Fibroblast of pulmonary artery (primary cell): Measurements from ENCODE around the gene ACTL8.

Experiments
- DNase-seq: peaks from one replicate; pipeline ENCODE4 v3.0.0-alpha.2; 2010; ENCODE audit warnings: low read depth
- H3K4me3 ChIP-seq: replicated peaks from 2 replicates; pipeline ENCODE4 v1.5.1; 2011; ENCODE audit warnings: low read depth, mild to moderate bottlenecking, control low read depth, low read length, moderate library complexity
- CTCF ChIP-seq: IDR thresholded peaks from 2 replicates; pipeline ENCODE4 v1.5.1; 2011; ENCODE audit warnings: mild to moderate bottlenecking, control low read depth, low read length, inconsistent platforms; ENCODE audit errors: missing control alignments

The ACTL8 gene

GRCh38 chr1:17844185-17844826, 89.2 kb downstream of the ACTL8 start:
- H3K4me3 ChIP-seq = no peak overlapping the region
- DNase-seq = no peak
- TF ChIP-seq CTCF = no peak

- no peak for TF ChIP-seq CTCF
- DNase-seq = no peak
- H3K4me3 ChIP-seq = no peak overlapping the region
Measured at GRCh38 chr1:17845583-17845982, 90.5 kb downstream of the ACTL8 start.

- H3K4me3 ChIP-seq = no peak overlapping the region
- no peak for DNase-seq
- TF ChIP-seq CTCF = no peak
Measured at GRCh38 chr1:17846341-17846740, 91.2 kb downstream of the ACTL8 start.

GRCh38 chr1:17847111-17847510, 92.0 kb downstream of the ACTL8 start:
- TF ChIP-seq CTCF = no peak
- no peak for DNase-seq
- no peak overlapping the region for H3K4me3 ChIP-seq

GRCh38 chr1:17849216-17849615, 94.1 kb downstream of the ACTL8 start:
- no peak for DNase-seq
- no peak overlapping the region for H3K4me3 ChIP-seq
- TF ChIP-seq CTCF = peak; percentile 20

- TF ChIP-seq CTCF = no peak
- DNase-seq = no peak
- H3K4me3 ChIP-seq = no peak overlapping the region
Measured at GRCh38 chr1:17851056-17851455, 95.9 kb downstream of the ACTL8 start.

- DNase-seq = no peak
- no peak for TF ChIP-seq CTCF
Measured at GRCh38 chr1:17852383-17852782, 97.2 kb downstream of the ACTL8 start.

More at GRCh38 chr1:17852383-17852782, 97.2 kb downstream of the ACTL8 start:
- H3K4me3 ChIP-seq = no peak overlapping the region
